SK-N-SH (cell line): ENCODE results near the gene ISL2. TPM values are rescaled to one million over a fixed set of nuclear protein-coding genes. Genes with fewer than 3 reads are reported as not detected.

Experiments used
- CTCF ChIA-PET: fragments of 300-600, 350-600 bp; formaldehyde crosslinking; extraction: SDS; loops from one replicate; lab custom pipeline; 2021; lab: Yijun Ruan, JAX
- POLR2A ChIA-PET: fragments of 350-600 bp; sonication (Branson Sonifier 250); formaldehyde crosslinking; extraction: SDS; loops from one replicate; lab custom pipeline; 2020; ENCODE audit warnings: antibody characterized with exemption, inconsistent platforms; lab: Yijun Ruan, JAX
- DNase-seq: peaks from one replicate; pipeline ENCODE4 v3.0.0; 2012
- H2AFZ ChIP-seq: fragments of 200-600 bp; sonication (generic); 2 replicates; pipeline ENCODE4 v1.8.1; 2016; ENCODE audit warnings: antibody characterized with exemption, mild to moderate bottlenecking, low read depth
- H3F3A ChIP-seq: fragments of 200-600 bp; sonication (generic); replicated peaks from 2 replicates; pipeline ENCODE3; 2016; ENCODE audit warnings: antibody characterized with exemption, mild to moderate bottlenecking; ENCODE audit not compliant: insufficient read depth
- H3K27ac ChIP-seq, 2 experiments: fragments of 200-500 bp in 1 of 2; fragments of 200-600 bp in 1 of 2; sonication (Bioruptor generic) in 1 of 2; sonication (generic), shearing (Covaris generic) in 1 of 2; 2 replicates each; pipeline versions ENCODE4 v1.5.1 to v1.6.1; 2014 to 2016; ENCODE audit warnings: low read depth in 2 of 2, inconsistent platforms in 1 of 2, low read length in 1 of 2, mild to moderate bottlenecking in 1 of 2, mixed read lengths in 1 of 2
- H3K27me3 ChIP-seq: fragments of 200-600 bp; sonication (generic), shearing (Covaris generic); 2 replicates; pipeline ENCODE4 v1.6.1; 2016; ENCODE audit warnings: mixed run types; ENCODE audit not compliant: insufficient read depth
- H3K36me3 ChIP-seq, 2 experiments: fragments of 200-500 bp in 1 of 2; fragments of 200-600 bp in 1 of 2; sonication (Bioruptor generic) in 1 of 2; sonication (generic) in 1 of 2; replicated peaks in 1 of 2; 2 replicates each; pipeline versions ENCODE3 to v1.5.1; 2014 to 2016; ENCODE audit warnings: low read length in 1 of 2, mild to moderate bottlenecking in 1 of 2; ENCODE audit not compliant: insufficient read depth in 2 of 2, control insufficient read depth in 1 of 2
- H3K4me1 ChIP-seq, 2 experiments: fragments of 200-500 bp in 1 of 2; fragments of 200-600 bp in 1 of 2; sonication (Bioruptor generic) in 1 of 2; sonication (generic), shearing (Covaris generic) in 1 of 2; 2 replicates each; pipeline versions ENCODE4 v1.5.1 to v1.6.1; 2014 to 2016; ENCODE audit warnings: low read depth in 1 of 2, low read length in 1 of 2, mixed run types in 1 of 2; ENCODE audit not compliant: insufficient read depth in 2 of 2, control insufficient read depth in 1 of 2
- H3K4me2 ChIP-seq: fragments of 200-600 bp; sonication (generic), shearing (Covaris generic); 2 replicates; pipeline ENCODE4 v1.6.1; 2017; ENCODE audit warnings: mixed run types
- H3K4me3 ChIP-seq, 2 experiments: fragments of 200-500 bp in 1 of 2; fragments of 200-600 bp in 1 of 2; sonication (Bioruptor generic) in 1 of 2; sonication (generic), shearing (Covaris generic) in 1 of 2; 2 replicates each; pipeline versions ENCODE4 v1.5.1 to v1.8.1; 2014 to 2016; ENCODE audit warnings: low read depth in 2 of 2, inconsistent platforms in 1 of 2, low read length in 1 of 2, mild to moderate bottlenecking in 1 of 2, mixed read lengths in 1 of 2, moderate library complexity in 1 of 2
- H3K79me2 ChIP-seq: fragments of 200-600 bp; sonication (generic); 2 replicates; pipeline ENCODE4 v1.8.1; 2017; ENCODE audit warnings: mild to moderate bottlenecking; ENCODE audit not compliant: insufficient read depth
- H3K9ac ChIP-seq: fragments of 200-600 bp; sonication (generic); 2 replicates; pipeline ENCODE4 v1.6.1; 2017; ENCODE audit warnings: mixed run types
- H3K9me2 ChIP-seq: fragments of 200-600 bp; sonication (generic); 2 replicates; pipeline ENCODE4 v1.6.1; 2017; ENCODE audit warnings: mixed run types
- H3K9me3 ChIP-seq: fragments of 200-600 bp; sonication (generic); 2 replicates; pipeline ENCODE4 v1.6.1; 2017; ENCODE audit warnings: mixed run types, mild to moderate bottlenecking, moderate library complexity
- H4K20me1 ChIP-seq: fragments of 200-600 bp; sonication (generic); 2 replicates; pipeline ENCODE4 v1.6.1; 2017; ENCODE audit warnings: mild to moderate bottlenecking, mixed run types; ENCODE audit not compliant: insufficient read depth
- ELF1 ChIP-seq: IDR thresholded peaks from 2 replicates; pipeline ENCODE4 v1.4.0; 2012
- EP300 ChIP-seq, 2 experiments: IDR thresholded peaks; 2 replicates each; pipeline versions ENCODE4 v1.4.0 to v1.6.1; 2012; ENCODE audit warnings: borderline replicate concordance in 1 of 2, low read depth in 1 of 2, low read length in 1 of 2
- FOSL2 ChIP-seq: IDR thresholded peaks from 2 replicates; pipeline ENCODE4 v1.4.0; 2012; ENCODE audit warnings: low read depth, mild to moderate bottlenecking, moderate library complexity, borderline replicate concordance
- FOXM1 ChIP-seq: IDR thresholded peaks from 2 replicates; pipeline ENCODE4 v1.4.0; 2012; ENCODE audit warnings: low read depth, mild to moderate bottlenecking
- IRF3 ChIP-seq: fragments of 150-350 bp; IDR thresholded peaks from 2 replicates; pipeline ENCODE4 v1.6.1; 2016; ENCODE audit warnings: mild to moderate bottlenecking, low read depth, low read length
- JUND ChIP-seq: IDR thresholded peaks from 2 replicates; pipeline ENCODE4 v1.4.0; 2012
- MAX ChIP-seq: IDR thresholded peaks from 2 replicates; pipeline ENCODE4 v1.4.0; 2012; ENCODE audit warnings: low read depth
- MEF2A ChIP-seq: IDR thresholded peaks from 2 replicates; pipeline ENCODE4 v1.4.0; 2012; ENCODE audit warnings: low read depth, borderline replicate concordance
- MXI1 ChIP-seq: IDR thresholded peaks from 2 replicates; pipeline ENCODE4 v1.6.1; 2012; ENCODE audit warnings: mild to moderate bottlenecking, low read depth, low read length, improper control_type of control experiment
- POLR2AphosphoS5 ChIP-seq: IDR thresholded peaks from 2 replicates; pipeline ENCODE4 v1.6.1; 2012; ENCODE audit warnings: low read depth, low read length
- RCOR1 ChIP-seq: fragments of 150-350 bp; IDR thresholded peaks from 2 replicates; pipeline ENCODE4 v1.6.1; 2017; ENCODE audit warnings: antibody characterized with exemption, low read length
- RFX5 ChIP-seq: IDR thresholded peaks from 2 replicates; pipeline ENCODE4 v1.6.1; 2012; ENCODE audit warnings: mild to moderate bottlenecking, improper control_type of control experiment, low read length
- RXRA ChIP-seq: IDR thresholded peaks from 2 replicates; pipeline ENCODE4 v1.4.0; 2012; ENCODE audit warnings: low read depth, mild to moderate bottlenecking, borderline replicate concordance
- SIN3A ChIP-seq: IDR thresholded peaks from 2 replicates; pipeline ENCODE4 v1.6.1; 2012; ENCODE audit warnings: low read depth, mild to moderate bottlenecking, low read length, moderate library complexity, borderline replicate concordance
- SMC3 ChIP-seq: IDR thresholded peaks from 2 replicates; pipeline ENCODE4 v1.6.1; 2012; ENCODE audit warnings: low read depth, low read length, improper control_type of control experiment
- TAF1 ChIP-seq: IDR thresholded peaks from 2 replicates; pipeline ENCODE4 v1.6.1; 2012; ENCODE audit warnings: low read depth, mild to moderate bottlenecking, low read length, moderate library complexity, borderline replicate concordance
- TCF12 ChIP-seq: IDR thresholded peaks from 2 replicates; pipeline ENCODE4 v1.4.0; 2012
- USF1 ChIP-seq: IDR thresholded peaks from 2 replicates; pipeline ENCODE4 v1.4.0; 2012; ENCODE audit warnings: low read depth, borderline replicate concordance
- USF2 ChIP-seq: fragments of 150-350 bp; IDR thresholded peaks from 2 replicates; pipeline ENCODE4 v1.6.1; 2017; ENCODE audit warnings: antibody characterized with exemption, low read length, low read depth, borderline replicate concordance
- YY1 ChIP-seq: IDR thresholded peaks from 2 replicates; pipeline ENCODE4 v1.4.0; 2012; ENCODE audit warnings: low read depth, mild to moderate bottlenecking
- WGBS: methylation state at CpG from one replicate; pipeline ENCODE4 v1.1.6; 2017; ENCODE audit warnings: low lambda C conversion rate; 5-methylcytosine and 5-hydroxymethylcytosine counted together
- polyA plus RNA-seq, 3 experiments: library from polyadenylated mRNA; depleted of rRNA; stranded (reverse); fragments of >200 nt; gene quantifications; 2 replicates each; pipeline ENCODE4 v1.2.3, GENCODE V29; 2012

Gene ISL2
- polyA plus RNA-seq, 1 of the 3 experiments (the other 2 are of a cell fraction), result 6.0 TPM

GRCh38 chr15:76346669-76347481 lies 10.3 kb downstream of the ISL2 start:
- Histone ChIP-seq H3K9me2 (no peaks in the 10 kb centered on the region), H3K9ac (no peak overlapping the region), H3K4me1 (peaks cover 0 to 5% of the 10 kb centered on the region in 2 experiments; a peak in 2 of 4 replicates), H3F3A (no peaks in the 10 kb centered on the region), H3K27me3 (no peaks in the 10 kb centered on the region), H3K79me2 (no peaks in the 10 kb centered on the region), H4K20me1 (no peaks in the 10 kb centered on the region), H3K36me3 (peaks cover 10 to 23% of the 10 kb centered on the region in 2 experiments), H3K9me3 (no peaks in the 10 kb centered on the region), H3K4me2 (no peak overlapping the region), H3K4me3 (no peak overlapping the region), H3K27ac (no peak overlapping the region)
- DNase-seq, result peak; percentile 22
- ChIA-PET POLR2A (no interaction called here), CTCF (no interaction called here)
- 97% methylated on average over 44 of the region's 74 CpGs for WGBS
- TF ChIP-seq USF1 (no peak), EP300 (IDR thresholded peaks at IDR 0.05; ENCODE audit: borderline replicate concordance in 1 of 2, low read depth in 1 of 2, low read length in 1 of 2) (no peak), TAF1 (no peak), FOXM1 (no peak), POLR2AphosphoS5 (no peak), ELF1 (no peak), SMC3 (no peak), RCOR1 (no peak), MAX (no peak), SIN3A (no peak), MXI1 (no peak), IRF3 (no peak), USF2 (no peak), YY1 (no peak), RXRA (no peak), MEF2A (no peak), FOSL2 (no peak), JUND (no peak), RFX5 (no peak), TCF12 (no peak)
- TF ChIP-seq, all 33 proteins: peak for 0
- no peak overlapping the region for H2AFZ ChIP-seq
